ENCODE results near the gene PNPLA7.
"Not testable (repeated sequence)": the region's sequence is repeated elsewhere in the genome, so short reads cannot be mapped to it uniquely, and the experiment has no call there.

DNA sequence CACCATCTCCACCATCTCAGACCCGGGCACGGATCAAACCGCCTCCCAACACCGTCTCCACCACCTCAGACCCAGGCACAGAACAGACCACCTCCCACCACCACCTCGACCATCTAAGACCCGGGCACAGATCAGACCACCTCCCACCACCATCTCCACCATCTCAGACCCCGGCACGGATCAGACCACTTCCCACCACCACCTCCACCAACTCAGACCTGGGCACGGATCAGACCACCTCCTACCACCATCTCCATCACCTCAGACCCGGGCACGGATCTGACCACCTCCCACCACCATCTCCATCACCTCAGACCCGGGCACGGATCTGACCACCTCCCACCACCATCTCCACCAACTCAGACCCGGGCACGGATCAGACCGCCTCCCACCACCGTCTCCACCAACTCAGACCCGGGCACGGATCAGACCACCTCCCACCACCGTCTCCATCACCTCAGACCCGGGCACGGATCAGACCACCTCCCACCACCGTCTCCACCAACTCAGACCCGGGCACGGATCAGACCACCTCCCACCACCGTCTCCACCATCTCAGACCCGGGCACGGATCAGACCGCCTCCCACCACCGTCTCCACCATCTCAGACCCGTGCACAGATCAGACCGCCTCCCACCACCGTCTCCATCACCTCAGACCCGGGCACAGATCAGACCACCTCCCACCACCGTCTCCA, 83.7 kb downstream of the PNPLA7 start:
- TF ChIP-seq, protein P1, sequence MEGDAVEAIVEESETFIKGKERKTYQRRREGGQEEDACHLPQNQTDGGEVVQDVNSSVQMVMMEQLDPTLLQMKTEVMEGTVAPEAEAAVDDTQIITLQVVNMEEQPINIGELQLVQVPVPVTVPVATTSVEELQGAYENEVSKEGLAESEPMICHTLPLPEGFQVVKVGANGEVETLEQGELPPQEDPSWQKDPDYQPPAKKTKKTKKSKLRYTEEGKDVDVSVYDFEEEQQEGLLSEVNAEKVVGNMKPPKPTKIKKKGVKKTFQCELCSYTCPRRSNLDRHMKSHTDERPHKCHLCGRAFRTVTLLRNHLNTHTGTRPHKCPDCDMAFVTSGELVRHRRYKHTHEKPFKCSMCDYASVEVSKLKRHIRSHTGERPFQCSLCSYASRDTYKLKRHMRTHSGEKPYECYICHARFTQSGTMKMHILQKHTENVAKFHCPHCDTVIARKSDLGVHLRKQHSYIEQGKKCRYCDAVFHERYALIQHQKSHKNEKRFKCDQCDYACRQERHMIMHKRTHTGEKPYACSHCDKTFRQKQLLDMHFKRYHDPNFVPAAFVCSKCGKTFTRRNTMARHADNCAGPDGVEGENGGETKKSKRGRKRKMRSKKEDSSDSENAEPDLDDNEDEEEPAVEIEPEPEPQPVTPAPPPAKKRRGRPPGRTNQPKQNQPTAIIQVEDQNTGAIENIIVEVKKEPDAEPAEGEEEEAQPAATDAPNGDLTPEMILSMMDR (IDR thresholded peaks at IDR 0.05): not testable (repeated sequence)
- TF ChIP-seq POLR2A (IDR thresholded peaks at IDR 0.05): not testable (repeated sequence)
